Measurements from ENCODE around the gene SLC25A3. TPM values are rescaled to one million over a fixed set of nuclear protein-coding genes. Genes with fewer than 3 reads are reported as not detected.
"Not testable (repeated sequence)": the region's sequence is repeated elsewhere in the genome, so short reads cannot be mapped to it uniquely, and the experiment has no call there.

Gene SLC25A3
- total and polyA plus RNA-seq, 2 experiments from 2014 or later = 472 to 941 TPM

DNA sequence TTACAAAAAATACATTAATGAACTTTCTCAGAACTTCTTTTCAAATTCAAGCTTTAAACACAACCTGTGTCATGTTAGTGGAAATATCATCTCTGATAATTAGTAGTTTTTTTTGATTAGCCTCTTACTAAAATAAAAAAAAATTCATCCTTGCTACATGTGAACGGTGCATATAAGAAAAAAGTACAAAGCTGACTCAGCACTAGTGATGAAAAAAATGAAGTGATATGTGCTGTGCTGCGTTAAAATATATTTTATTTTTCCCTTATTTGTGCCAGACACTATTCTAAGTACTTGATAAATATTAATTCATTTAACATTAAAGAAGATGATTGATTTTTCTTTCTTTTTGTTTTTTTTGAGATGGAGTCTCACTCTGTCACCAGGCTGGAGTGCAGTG is 43.6 kb downstream of the SLC25A3 start:
- no peaks in the 10 kb centered on the region for H3K9me3 ChIP-seq (ENCODE audit: low read depth)
- H3K36me3 ChIP-seq (ENCODE audit: low read depth) = peaks cover 11% of the 10 kb centered on the region; the same call in 1 of the 2 replicates
- H3K4me3 ChIP-seq = no peak overlapping the region
- H3K9ac ChIP-seq = no peak overlapping the region
- TF ChIP-seq EZH2 (IDR thresholded peaks at IDR 0.05; ENCODE audit: insufficient read depth, poor library complexity, severe bottlenecking) = no peak
- no peak for TF ChIP-seq EZH2phosphoT487 (IDR thresholded peaks at IDR 0.05; ENCODE audit: insufficient read depth, low read depth)
- H3K9me2 ChIP-seq (ENCODE audit: insufficient read depth) = no peaks in the 10 kb centered on the region
- H3K4me1 ChIP-seq (ENCODE audit: insufficient read depth) = peaks cover 25% of the 10 kb centered on the region
- in situ Hi-C loops (cut with MboI) = no loop called here
- H3K27me3 ChIP-seq (replicated peaks; ENCODE audit: insufficient read depth) = no peaks in the 10 kb centered on the region
- no peak overlapping the region for H3K4me2 ChIP-seq (ENCODE audit: unreplicated experiment)
- peaks cover 28% of the 10 kb centered on the region for H3F3A ChIP-seq (ENCODE audit: insufficient read depth)
- H4K20me1 ChIP-seq (ENCODE audit: insufficient read depth) = no peaks in the 10 kb centered on the region; the same call in 1 of the 2 replicates
- WGBS, 2 experiments (ENCODE audit: low coverage in 1 of 2, low lambda C conversion rate in 2 of 2, missing lambda C conversion rate in 2 of 2) = 94 to 96% methylated on average over 2 of the region's 2 CpGs
- peaks cover 98% of the 10 kb centered on the region for H3K79me2 ChIP-seq (ENCODE audit: insufficient read depth)
- no peak overlapping the region for H3K27ac ChIP-seq
- no peak for DNase-seq
- H2AFZ ChIP-seq = no peak overlapping the region

- H3K27me3 ChIP-seq (replicated peaks; ENCODE audit: insufficient read depth) = no peaks in the 10 kb centered on the region
- peaks cover 6% of the 10 kb centered on the region; the same call in 1 of the 2 replicates for H3K36me3 ChIP-seq (ENCODE audit: low read depth)
- H3K4me2 ChIP-seq (ENCODE audit: unreplicated experiment) = no peak overlapping the region
- TF ChIP-seq EZH2 (IDR thresholded peaks at IDR 0.05; ENCODE audit: insufficient read depth, poor library complexity, severe bottlenecking) (no peak), EZH2phosphoT487 (IDR thresholded peaks at IDR 0.05; ENCODE audit: insufficient read depth, low read depth) (no peak)
- H3K9me3 ChIP-seq (ENCODE audit: low read depth) = no peaks in the 10 kb centered on the region
- no peak overlapping the region for H3K9ac ChIP-seq
- peaks cover 28% of the 10 kb centered on the region for H3F3A ChIP-seq (ENCODE audit: insufficient read depth)
- H3K4me3 ChIP-seq = no peak overlapping the region
- DNase-seq = peak; percentile 6
- H4K20me1 ChIP-seq (ENCODE audit: insufficient read depth) = no peaks in the 10 kb centered on the region; the same call in 1 of the 2 replicates
- H3K4me1 ChIP-seq (ENCODE audit: insufficient read depth) = peaks cover 34% of the 10 kb centered on the region
- H3K27ac ChIP-seq = no peak overlapping the region
- in situ Hi-C loops (cut with MboI) = no loop called here
- peaks cover 100% of the 10 kb centered on the region for H3K79me2 ChIP-seq (ENCODE audit: insufficient read depth)
- no peaks in the 10 kb centered on the region for H3K9me2 ChIP-seq (ENCODE audit: insufficient read depth)
- 94 to 95% methylated on average over 2 of the region's 2 CpGs for WGBS, 2 experiments (ENCODE audit: low coverage in 1 of 2, low lambda C conversion rate in 2 of 2, missing lambda C conversion rate in 2 of 2)
- no peak overlapping the region for H2AFZ ChIP-seq
Measured at GRCh38 chr12:98638009-98638408, 44.5 kb downstream of the SLC25A3 start.

- Histone ChIP-seq H3K9me3 (ENCODE audit: low read depth) (no peaks in the 10 kb centered on the region), H2AFZ (no peak overlapping the region), H3K4me2 (ENCODE audit: unreplicated experiment) (no peak overlapping the region), H3K9ac (no peak overlapping the region), H3F3A (ENCODE audit: insufficient read depth) (peaks cover 33% of the 10 kb centered on the region), H3K27ac (no peak overlapping the region), H3K4me1 (ENCODE audit: insufficient read depth) (peaks cover 35% of the 10 kb centered on the region), H3K27me3 (replicated peaks; ENCODE audit: insufficient read depth) (no peaks in the 10 kb centered on the region), H3K9me2 (ENCODE audit: insufficient read depth) (no peaks in the 10 kb centered on the region), H4K20me1 (ENCODE audit: insufficient read depth) (no peaks in the 10 kb centered on the region; the same call in 1 of the 2 replicates), H3K36me3 (ENCODE audit: low read depth) (no peaks in the 10 kb centered on the region), H3K79me2 (ENCODE audit: insufficient read depth) (peaks cover 100% of the 10 kb centered on the region), H3K4me3 (no peak overlapping the region)
- TF ChIP-seq EZH2 (IDR thresholded peaks at IDR 0.05; ENCODE audit: insufficient read depth, poor library complexity, severe bottlenecking) = no peak
- no peak for TF ChIP-seq EZH2phosphoT487 (IDR thresholded peaks at IDR 0.05; ENCODE audit: insufficient read depth, low read depth)
- in situ Hi-C loops (cut with MboI) = no loop called here
- WGBS, 2 experiments (ENCODE audit: low coverage in 1 of 2, low lambda C conversion rate in 2 of 2, missing lambda C conversion rate in 2 of 2) = 82 to 86% methylated on average over 3 of the region's 3 CpGs
- DNase-seq = no peak
Measured at GRCh38 chr12:98639491-98639890, 46.0 kb downstream of the SLC25A3 start.

- H3K36me3 ChIP-seq (ENCODE audit: low read depth); H3K27ac ChIP-seq; H2AFZ ChIP-seq; H4K20me1 ChIP-seq (ENCODE audit: insufficient read depth); H3K27me3 ChIP-seq (replicated peaks; ENCODE audit: insufficient read depth); H3F3A ChIP-seq (ENCODE audit: insufficient read depth); H3K9me2 ChIP-seq (ENCODE audit: insufficient read depth); DNase-seq; H3K9me3 ChIP-seq (ENCODE audit: low read depth): not testable (repeated sequence)
- Histone ChIP-seq H3K79me2 (ENCODE audit: insufficient read depth) (peaks cover 95% of the 10 kb centered on the region), H3K4me1 (ENCODE audit: insufficient read depth) (peaks cover 17% of the 10 kb centered on the region), H3K9ac (peak overlapping the region; percentile 99), H3K4me3 (peak overlapping the region; percentile 86), H3K4me2 (ENCODE audit: unreplicated experiment) (peak overlapping the region; percentile 80)
- in situ Hi-C loops (cut with MboI) = loop anchor here (10.0 kb wide), 1 partner anchor 218 kb away; no protein-coding TSS in a partner anchor
- 95 to 98% methylated on average over 5 of the region's 5 CpGs for WGBS, 2 experiments (ENCODE audit: low coverage in 1 of 2, low lambda C conversion rate in 2 of 2, missing lambda C conversion rate in 2 of 2)
Measured at GRCh38 chr12:98642801-98643200, 49.3 kb downstream of the SLC25A3 start.

DNA sequence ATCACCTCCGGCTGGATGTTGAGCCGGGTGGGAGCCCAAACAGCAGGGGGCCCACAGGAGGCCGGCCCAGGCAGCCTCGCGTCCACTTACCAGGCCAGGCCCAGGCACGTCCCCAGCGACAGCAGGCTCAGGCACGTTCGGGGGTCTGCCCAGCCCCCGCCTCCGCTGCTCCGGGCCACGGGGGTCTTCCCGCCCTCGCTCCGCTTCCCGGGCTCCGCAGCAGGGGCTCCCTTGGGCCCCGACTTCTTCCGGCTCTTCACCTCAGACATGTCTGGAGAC is 50.9 kb downstream of the SLC25A3 start:
- Histone ChIP-seq H3K27ac (peak overlapping the region; percentile 99), H2AFZ (peak overlapping the region; percentile 83), H3K9me2 (ENCODE audit: insufficient read depth) (no peaks in the 10 kb centered on the region), H3K27me3 (replicated peaks; ENCODE audit: insufficient read depth) (no peaks in the 10 kb centered on the region), H3K4me2 (ENCODE audit: unreplicated experiment) (peak overlapping the region; percentile 80), H4K20me1 (ENCODE audit: insufficient read depth) (no peaks in the 10 kb centered on the region), H3F3A (ENCODE audit: insufficient read depth) (peaks cover 9% of the 10 kb centered on the region), H3K36me3 (ENCODE audit: low read depth) (peaks cover 11% of the 10 kb centered on the region; the same call in 1 of the 2 replicates), H3K9me3 (ENCODE audit: low read depth) (no peaks in the 10 kb centered on the region), H3K79me2 (ENCODE audit: insufficient read depth) (peaks cover 95% of the 10 kb centered on the region), H3K4me3 (peak overlapping the region; percentile 86), H3K4me1 (ENCODE audit: insufficient read depth) (peaks cover 21% of the 10 kb centered on the region), H3K9ac (peak overlapping the region; percentile 99)
- in situ Hi-C loops (cut with MboI) = loop anchor here (10.0 kb wide), 1 partner anchor 220 kb away; no protein-coding TSS in a partner anchor
- no peak for TF ChIP-seq EZH2 (IDR thresholded peaks at IDR 0.05; ENCODE audit: insufficient read depth, poor library complexity, severe bottlenecking)
- no peak for DNase-seq
- 0% methylated on average over 4 to 17 of the region's 20 CpGs for WGBS, 2 experiments (ENCODE audit: low coverage in 1 of 2, low lambda C conversion rate in 2 of 2, missing lambda C conversion rate in 2 of 2)
